Stomach (tissue), 4 donors: Measurements from ENCODE around the gene NYAP2.

Experiments
- CTCF ChIP-seq, 7 experiments: fragments of 450-650 bp in 4 of 7; fragments of 200-600 bp in 3 of 7; sonication (generic) in 3 of 7; IDR thresholded peaks; one replicate each; pipeline ENCODE4 v1.5.1; 2016 to 2019; ENCODE audit warnings: antibody characterized with exemption in 7 of 7, control low read depth in 2 of 7, mild to moderate bottlenecking in 1 of 7
- EP300 ChIP-seq: sonication (generic); formaldehyde crosslinking; IDR thresholded peaks from one replicate; pipeline ENCODE4 v1.6.1; 2017; ENCODE audit warnings: antibody characterized with exemption
- POLR2A ChIP-seq, 4 donors: fragments of 450-650 bp; IDR thresholded peaks; one replicate each; pipeline ENCODE4 v1.6.1; 2016; ENCODE audit warnings: antibody characterized with exemption in 4 of 4, control low read depth in 2 of 4, mild to moderate bottlenecking in 1 of 4, moderate library complexity in 1 of 4
- POLR2AphosphoS5 ChIP-seq, 3 donors: sonication (generic); formaldehyde crosslinking; IDR thresholded peaks; one replicate each; pipeline ENCODE4 v1.6.1; 2016; ENCODE audit warnings: antibody characterized with exemption in 3 of 3

GRCh38 chr2:225355788-225356187 lies 43.7 kb upstream of the NYAP2 start:
- no peak for TF ChIP-seq CTCF (IDR thresholded peaks at IDR 0.05)
- TF ChIP-seq POLR2A (IDR thresholded peaks at IDR 0.05), result no peak
- no peak for TF ChIP-seq EP300
- no peak for TF ChIP-seq POLR2AphosphoS5 (IDR thresholded peaks at IDR 0.05)
